Hepatocyte (in vitro differentiated cells): ENCODE results near the gene SKAP2. TPM values are rescaled to one million over a fixed set of nuclear protein-coding genes. Genes with fewer than 3 reads are reported as not detected.

Source experiments
- DNase-seq: peaks from one replicate; pipeline ENCODE4 v3.0.0-alpha.2; 2016; ENCODE audit warnings: low spot score
- H2AFZ ChIP-seq: fragments of 200-600 bp; sonication (generic); 2 replicates; pipeline ENCODE4 v1.6.0; 2016; ENCODE audit warnings: antibody characterized with exemption, mild to moderate bottlenecking
- H3K27ac ChIP-seq: fragments of 200-600 bp; sonication (generic); 2 replicates; pipeline ENCODE4 v1.5.1; 2016; ENCODE audit warnings: mild to moderate bottlenecking
- H3K27me3 ChIP-seq: fragments of 200-600 bp; sonication (generic); 2 replicates; pipeline ENCODE4 v1.6.1; 2016
- H3K36me3 ChIP-seq: fragments of 200-600 bp; sonication (generic); replicated peaks from 2 replicates; pipeline ENCODE4 v1.5.1; 2016; ENCODE audit warnings: low read depth; ENCODE audit not compliant: insufficient read depth
- H3K4me1 ChIP-seq: fragments of 200-600 bp; sonication (generic); 2 replicates; pipeline ENCODE4 v1.5.1; 2016; ENCODE audit warnings: mild to moderate bottlenecking, moderate library complexity; ENCODE audit not compliant: insufficient read depth
- H3K4me2 ChIP-seq: fragments of 200-600 bp; sonication (generic); 2 replicates; pipeline ENCODE4 v1.6.0; 2016
- H3K4me3 ChIP-seq: fragments of 200-600 bp; sonication (generic); 2 replicates; pipeline ENCODE4 v1.5.1; 2016; ENCODE audit warnings: mild to moderate bottlenecking
- H3K79me2 ChIP-seq: fragments of 200-600 bp; sonication (generic); 2 replicates; pipeline ENCODE4 v1.6.0; 2017; ENCODE audit warnings: mild to moderate bottlenecking
- H3K9me2 ChIP-seq: fragments of 200-600 bp; sonication (generic); replicated peaks from 2 replicates; pipeline ENCODE4 v1.6.0; 2017; ENCODE audit warnings: mild to moderate bottlenecking; ENCODE audit not compliant: insufficient read depth
- H3K9me3 ChIP-seq: fragments of 200-600 bp; sonication (generic); 2 replicates; pipeline ENCODE4 v1.5.1; 2016; ENCODE audit warnings: low read depth, mild to moderate bottlenecking
- H4K20me1 ChIP-seq: fragments of 200-600 bp; sonication (generic); 2 replicates; pipeline ENCODE4 v1.6.0; 2016; ENCODE audit warnings: mild to moderate bottlenecking; ENCODE audit not compliant: insufficient read depth, poor library complexity, severe bottlenecking
- CTCF ChIP-seq: fragments of 200-600 bp; sonication (generic); IDR thresholded peaks from 2 replicates; pipeline ENCODE4 v1.5.1; 2016; ENCODE audit warnings: antibody characterized with exemption, mild to moderate bottlenecking; ENCODE audit not compliant: poor library complexity
- EZH2 ChIP-seq: fragments of 200-600 bp; sonication (generic); IDR thresholded peaks from 2 replicates; pipeline ENCODE4 v1.6.1; 2016; ENCODE audit warnings: antibody characterized with exemption, mild to moderate bottlenecking, borderline replicate concordance
- EZH2phosphoT487 ChIP-seq: fragments of 200-600 bp; sonication (generic); IDR thresholded peaks from one replicate; pipeline ENCODE4 v1.6.1; 2018; ENCODE audit warnings: antibody characterized with exemption, mild to moderate bottlenecking, low read depth, moderate library complexity; ENCODE audit not compliant: unreplicated experiment, severe bottlenecking
- WGBS: methylation state at CpG from one replicate; pipeline ENCODE4 v1.1.6; 2016; ENCODE audit warnings: low lambda C conversion rate; ENCODE audit errors: missing lambda C conversion rate; 5-methylcytosine and 5-hydroxymethylcytosine counted together
- polyA plus RNA-seq: library from polyadenylated mRNA; unstranded; fragments of >200 nt; fragmentation: Nextera tagmentation; extraction: Ambion mirVana; gene quantifications from 2 replicates; pipeline ENCODE4 v1.2.1, GENCODE V29; 2016
- total RNA-seq: library from RNA; depleted of rRNA; stranded (reverse); fragments of >200 nt; gene quantifications from 2 replicates; pipeline ENCODE4 v1.2.3, GENCODE V29; 2014

SKAP2 gene
- total and polyA plus RNA-seq, 2 experiments from 2014 or later = 8.4 to 13.5 TPM

GRCh38 chr7:26684447-26684846, 179.9 kb downstream of the SKAP2 start:
- no peaks in the 10 kb centered on the region for H3K36me3 ChIP-seq
- 57% methylated on average over 3 of the region's 3 CpGs for WGBS
- no peak overlapping the region for H2AFZ ChIP-seq
- no peak for TF ChIP-seq CTCF
- no peak for TF ChIP-seq EZH2
- TF ChIP-seq EZH2phosphoT487 = no peak
- no peak overlapping the region for H3K4me2 ChIP-seq
- no peak for DNase-seq
- no peaks in the 10 kb centered on the region for H3K9me2 ChIP-seq
- no peaks in the 10 kb centered on the region for H4K20me1 ChIP-seq
- no peaks in the 10 kb centered on the region for H3K27me3 ChIP-seq
- no peaks in the 10 kb centered on the region for H3K9me3 ChIP-seq
- H3K27ac ChIP-seq = no peak overlapping the region
- no peak overlapping the region for H3K4me3 ChIP-seq
- peaks cover 20% of the 10 kb centered on the region for H3K4me1 ChIP-seq
- no peaks in the 10 kb centered on the region for H3K79me2 ChIP-seq

- H3K4me3 ChIP-seq = no peak overlapping the region
- H3K9me3 ChIP-seq = no peaks in the 10 kb centered on the region
- no peak for DNase-seq
- 94% methylated on average over 1 of the region's 1 CpG for WGBS
- H3K27me3 ChIP-seq = no peaks in the 10 kb centered on the region
- peaks cover 12% of the 10 kb centered on the region for H3K4me1 ChIP-seq
- no peaks in the 10 kb centered on the region for H3K79me2 ChIP-seq
- no peak overlapping the region for H3K4me2 ChIP-seq
- H3K27ac ChIP-seq = no peak overlapping the region
- no peaks in the 10 kb centered on the region for H4K20me1 ChIP-seq
- H3K9me2 ChIP-seq = no peaks in the 10 kb centered on the region
- no peak for TF ChIP-seq EZH2phosphoT487
- TF ChIP-seq CTCF = no peak
- TF ChIP-seq EZH2 = no peak
- no peak overlapping the region for H2AFZ ChIP-seq
- H3K36me3 ChIP-seq = no peaks in the 10 kb centered on the region
Observed at GRCh38 chr7:26683277-26683676, 181.1 kb downstream of the SKAP2 start.

GRCh38 chr7:26681819-26682418, 182.5 kb downstream of the SKAP2 start:
- 44% methylated on average over 3 of the region's 3 CpGs for WGBS
- Histone ChIP-seq H3K36me3 (no peaks in the 10 kb centered on the region), H4K20me1 (no peaks in the 10 kb centered on the region), H3K4me3 (no peak overlapping the region), H3K4me1 (peaks cover 5% of the 10 kb centered on the region), H3K4me2 (no peak overlapping the region), H3K9me3 (no peaks in the 10 kb centered on the region), H3K27me3 (no peaks in the 10 kb centered on the region), H2AFZ (no peak overlapping the region), H3K9me2 (no peaks in the 10 kb centered on the region), H3K79me2 (no peaks in the 10 kb centered on the region), H3K27ac (no peak overlapping the region)
- no peak for TF ChIP-seq EZH2phosphoT487
- peak; percentile 74 for TF ChIP-seq CTCF
- DNase-seq = peak; percentile 29

GRCh38 chr7:26680587-26680986, 183.8 kb downstream of the SKAP2 start:
- Histone ChIP-seq H3K79me2 (no peaks in the 10 kb centered on the region), H3K9me2 (no peaks in the 10 kb centered on the region), H3K27ac (no peak overlapping the region), H3K9me3 (no peaks in the 10 kb centered on the region), H4K20me1 (no peaks in the 10 kb centered on the region), H3K27me3 (no peaks in the 10 kb centered on the region), H3K4me2 (no peak overlapping the region), H3K36me3 (no peaks in the 10 kb centered on the region), H2AFZ (no peak overlapping the region), H3K4me3 (no peak overlapping the region), H3K4me1 (no peaks in the 10 kb centered on the region)
- whole genome bisulfite sequencing = 78% methylated on average over 1 of the region's 1 CpG
- no peak for DNase-seq
- TF ChIP-seq EZH2 = no peak
- no peak for TF ChIP-seq CTCF
- TF ChIP-seq EZH2phosphoT487 = no peak
